HepG2 (cell line): ENCODE results near the gene SLC29A3. TPM values are rescaled to one million over a fixed set of nuclear protein-coding genes. Genes with fewer than 3 reads are reported as not detected.

Experiments used
- ZHX2 ChIP-seq, 2 experiments: sonication (generic) in 1 of 2; formaldehyde crosslinking in 1 of 2; IDR thresholded peaks; 2 replicates each; pipeline versions ENCODE4 v1.6.1 to v1.9.0; 2014 to 2022; ENCODE audit warnings: antibody characterized with exemption in 1 of 2, borderline replicate concordance in 1 of 2, inconsistent platforms in 1 of 2, low read depth in 1 of 2, missing genetic modification reagents in 1 of 2
- ZNF687 ChIP-seq: sonication (generic); formaldehyde crosslinking; IDR thresholded peaks from 2 replicates; pipeline ENCODE4 v1.5.1; 2020; ENCODE audit warnings: mild to moderate bottlenecking, missing genetic modification reagents, moderate library complexity
- polyA plus RNA-seq, 8 experiments: library from polyadenylated mRNA; depleted of rRNA in 3 of 8; stranded (reverse) in 7 of 8; unstranded in 1 of 8; fragments of >200 nt; fragmentation: Illumina TruSeq in 4 of 8; extraction: Trizol in 4 of 8; gene quantifications; 2 replicates each; pipeline versions ENCODE4 v1.2.1 to v1.2.3, GENCODE V29; 2011 to 2016; ENCODE audit warnings: low read depth in 4 of 8, missing spikeins in 1 of 8, mixed read lengths in 1 of 8; ENCODE audit not compliant: insufficient read depth in 1 of 8
- total RNA-seq, 5 experiments: library from RNA; depleted of rRNA; stranded (reverse); fragments of >200 nt; fragmentation: Illumina TruSeq; extraction: Trizol; gene quantifications; 2 replicates each; pipeline ENCODE4 v1.2.3, GENCODE V29; 2016; ENCODE audit warnings: low read depth in 1 of 5

Gene SLC29A3
- total and polyA plus RNA-seq, 2 of the 13 experiments (the other 11 are each of a cell fraction or from before 2014, with no cell fraction given): 8.6 to 11.8 TPM

GRCh38 chr10:71344154-71344925 lies 25.3 kb downstream of the SLC29A3 start (continued):
- TF ChIP-seq ZHX2 (IDR thresholded peaks at IDR 0.05; ENCODE audit: low read depth): no peak
- TF ChIP-seq ZHX2 (CRISPR knock-in tag; IDR thresholded peaks at IDR 0.05; ENCODE audit: borderline replicate concordance): no peak
- peak; percentile 28; the same call in 1 of the 2 replicates for TF ChIP-seq ZNF687 (CRISPR knock-in tag)
- TF ChIP-seq, all 625 proteins: peak for 1
